Transverse colon (tissue), 3 donors: Measurements from ENCODE around the gene CHPT1.
"Not testable (repeated sequence)": the region's sequence is repeated elsewhere in the genome, so short reads cannot be mapped to it uniquely, and the experiment has no call there.

Experiments used
- EP300 ChIP-seq: sonication (generic); formaldehyde crosslinking; IDR thresholded peaks from one replicate; pipeline ENCODE4 v1.6.1; 2017; ENCODE audit warnings: antibody characterized with exemption, low read depth
- POLR2A ChIP-seq: fragments of 450-650 bp; IDR thresholded peaks from one replicate; pipeline ENCODE4 v1.6.1; 2016; ENCODE audit warnings: antibody characterized with exemption, mild to moderate bottlenecking, moderate library complexity
- TF ChIP-seq, protein P1 (sequence below), 5 experiments: fragments of 200-600 bp in 3 of 5; fragments of 450-650 bp in 2 of 5; sonication (generic) in 3 of 5; IDR thresholded peaks; 1 replicate in 2 of 5; 2 replicates in 3 of 5; pipeline ENCODE4 v1.5.1; 2016 to 2017; ENCODE audit warnings: antibody characterized with exemption in 5 of 5, inconsistent platforms in 3 of 5, mild to moderate bottlenecking in 2 of 5, moderate library complexity in 1 of 5

DNA sequence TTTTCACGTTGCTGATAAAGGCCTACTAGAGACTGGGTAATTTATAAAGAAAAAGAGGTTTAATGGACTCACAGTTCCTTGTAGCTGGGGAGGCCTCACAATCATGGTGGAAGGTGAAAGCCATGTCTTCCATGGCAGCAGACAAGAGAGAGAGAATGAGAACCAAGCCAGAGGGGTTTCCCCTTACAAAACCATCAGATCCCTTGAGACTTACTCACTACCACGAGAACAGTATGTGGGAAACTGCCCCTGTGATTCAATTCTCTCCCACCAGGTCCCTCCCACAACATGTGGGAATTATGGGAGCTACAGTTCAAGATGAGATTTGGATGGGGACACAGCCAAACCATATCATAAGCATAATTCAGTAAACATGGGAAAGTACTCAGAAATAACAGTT lies 36.8 kb upstream of the CHPT1 start:
- TF ChIP-seq, protein P1, sequence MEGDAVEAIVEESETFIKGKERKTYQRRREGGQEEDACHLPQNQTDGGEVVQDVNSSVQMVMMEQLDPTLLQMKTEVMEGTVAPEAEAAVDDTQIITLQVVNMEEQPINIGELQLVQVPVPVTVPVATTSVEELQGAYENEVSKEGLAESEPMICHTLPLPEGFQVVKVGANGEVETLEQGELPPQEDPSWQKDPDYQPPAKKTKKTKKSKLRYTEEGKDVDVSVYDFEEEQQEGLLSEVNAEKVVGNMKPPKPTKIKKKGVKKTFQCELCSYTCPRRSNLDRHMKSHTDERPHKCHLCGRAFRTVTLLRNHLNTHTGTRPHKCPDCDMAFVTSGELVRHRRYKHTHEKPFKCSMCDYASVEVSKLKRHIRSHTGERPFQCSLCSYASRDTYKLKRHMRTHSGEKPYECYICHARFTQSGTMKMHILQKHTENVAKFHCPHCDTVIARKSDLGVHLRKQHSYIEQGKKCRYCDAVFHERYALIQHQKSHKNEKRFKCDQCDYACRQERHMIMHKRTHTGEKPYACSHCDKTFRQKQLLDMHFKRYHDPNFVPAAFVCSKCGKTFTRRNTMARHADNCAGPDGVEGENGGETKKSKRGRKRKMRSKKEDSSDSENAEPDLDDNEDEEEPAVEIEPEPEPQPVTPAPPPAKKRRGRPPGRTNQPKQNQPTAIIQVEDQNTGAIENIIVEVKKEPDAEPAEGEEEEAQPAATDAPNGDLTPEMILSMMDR (IDR thresholded peaks at IDR 0.05): not testable (repeated sequence)
- TF ChIP-seq POLR2A, EP300: not testable (repeated sequence)
